ENCODE measurements around the gene AGER. TPM values are rescaled to one million over a fixed set of nuclear protein-coding genes. Genes with fewer than 3 reads are reported as not detected.

The AGER gene
- total and polyA plus RNA-seq, 9 of the 15 experiments (the other 6 are each of a cell fraction or from before 2014, with no cell fraction given), result 1.2 to 11.5 (median 4.1) TPM

DNA sequence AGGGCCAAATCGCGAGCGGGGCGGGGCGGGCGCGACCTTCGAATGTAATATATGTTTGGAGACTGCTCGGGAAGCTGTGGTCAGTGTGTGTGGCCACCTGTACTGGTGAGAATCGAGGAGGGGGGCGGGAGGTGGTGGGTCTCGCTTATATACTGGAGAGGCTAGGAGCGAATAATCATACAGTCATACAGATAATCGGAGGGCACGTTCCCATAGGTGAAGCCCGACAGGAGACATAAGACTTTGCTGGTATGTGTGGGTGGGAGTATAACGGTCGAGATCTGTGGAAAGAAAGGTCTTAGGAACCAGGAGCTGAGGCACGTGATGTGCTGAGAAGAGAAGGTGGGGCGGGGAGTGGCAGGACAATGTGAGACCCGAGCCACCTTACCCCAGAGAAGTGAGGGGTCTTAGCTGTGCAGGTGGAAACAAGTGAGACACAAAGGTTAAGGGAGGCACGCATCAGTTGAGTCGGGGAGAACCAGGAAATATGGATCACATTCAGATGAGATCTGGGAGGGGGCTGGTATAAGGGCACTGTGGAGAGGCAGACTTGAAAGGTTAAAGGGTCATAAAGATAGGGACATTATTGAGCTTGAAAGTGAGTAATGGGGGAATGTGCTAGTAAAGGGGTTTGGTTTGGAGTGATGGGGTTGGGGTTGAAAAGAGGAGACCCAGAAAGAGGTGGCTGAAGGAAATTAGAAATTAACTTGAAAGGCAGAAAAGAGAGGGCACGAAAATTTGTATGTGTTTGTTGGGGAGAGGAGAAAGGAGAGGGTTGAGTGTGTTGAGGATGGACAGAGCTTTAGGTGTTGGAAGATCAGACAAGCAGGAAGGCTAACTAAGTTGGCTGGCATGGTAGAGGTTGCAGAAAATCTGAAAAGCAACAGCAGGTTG lies 5.3 kb downstream of the AGER start (continued):
- TF ChIP-seq BRD9 (IDR thresholded peaks at IDR 0.05; ENCODE audit: low read depth, partially characterized antibody) (peak; percentile 61), TOE1 (IDR thresholded peaks at IDR 0.05; ENCODE audit: borderline replicate concordance) (peak; percentile 86), TOE1 (CRISPR knock-in tag; IDR thresholded peaks at IDR 0.05; ENCODE audit: borderline replicate concordance, low read depth) (no peak), E2F3 (CRISPR knock-in tag; IDR thresholded peaks at IDR 0.05) (0 out of 2 replicates have a peak, but pooled peaks have one; percentile 15), NR2F6 (CRISPR knock-in tag; IDR thresholded peaks at IDR 0.05) (0 out of 2 replicates have a peak, but pooled peaks have one; percentile 40), PRPF4 (IDR thresholded peaks at IDR 0.05; ENCODE audit: insufficient read depth, low read depth, low read length, poor library complexity, severe bottlenecking) (no peak), MEF2A (IDR thresholded peaks at IDR 0.05; ENCODE audit: control insufficient read depth, low read depth, low read length) (no peak), POLR2A (conservative IDR thresholded peaks at IDR 0.05) (peak; percentile 4), ZNF407 (IDR thresholded peaks at IDR 0.05; ENCODE audit: low read depth) (no peak), PHTF2 (CRISPR knock-in tag; IDR thresholded peaks at IDR 0.05) (0 out of 2 replicates have a peak, but pooled peaks have one; percentile 28)
- TF ChIP-seq, protein P1, sequence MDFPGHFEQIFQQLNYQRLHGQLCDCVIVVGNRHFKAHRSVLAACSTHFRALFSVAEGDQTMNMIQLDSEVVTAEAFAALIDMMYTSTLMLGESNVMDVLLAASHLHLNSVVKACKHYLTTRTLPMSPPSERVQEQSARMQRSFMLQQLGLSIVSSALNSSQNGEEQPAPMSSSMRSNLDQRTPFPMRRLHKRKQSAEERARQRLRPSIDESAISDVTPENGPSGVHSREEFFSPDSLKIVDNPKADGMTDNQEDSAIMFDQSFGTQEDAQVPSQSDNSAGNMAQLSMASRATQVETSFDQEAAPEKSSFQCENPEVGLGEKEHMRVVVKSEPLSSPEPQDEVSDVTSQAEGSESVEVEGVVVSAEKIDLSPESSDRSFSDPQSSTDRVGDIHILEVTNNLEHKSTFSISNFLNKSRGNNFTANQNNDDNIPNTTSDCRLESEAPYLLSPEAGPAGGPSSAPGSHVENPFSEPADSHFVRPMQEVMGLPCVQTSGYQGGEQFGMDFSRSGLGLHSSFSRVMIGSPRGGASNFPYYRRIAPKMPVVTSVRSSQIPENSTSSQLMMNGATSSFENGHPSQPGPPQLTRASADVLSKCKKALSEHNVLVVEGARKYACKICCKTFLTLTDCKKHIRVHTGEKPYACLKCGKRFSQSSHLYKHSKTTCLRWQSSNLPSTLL (IDR thresholded peaks at IDR 0.05), result 0 out of 2 replicates have a peak, but pooled peaks have one; percentile 24
- TF ChIP-seq, protein P2, sequence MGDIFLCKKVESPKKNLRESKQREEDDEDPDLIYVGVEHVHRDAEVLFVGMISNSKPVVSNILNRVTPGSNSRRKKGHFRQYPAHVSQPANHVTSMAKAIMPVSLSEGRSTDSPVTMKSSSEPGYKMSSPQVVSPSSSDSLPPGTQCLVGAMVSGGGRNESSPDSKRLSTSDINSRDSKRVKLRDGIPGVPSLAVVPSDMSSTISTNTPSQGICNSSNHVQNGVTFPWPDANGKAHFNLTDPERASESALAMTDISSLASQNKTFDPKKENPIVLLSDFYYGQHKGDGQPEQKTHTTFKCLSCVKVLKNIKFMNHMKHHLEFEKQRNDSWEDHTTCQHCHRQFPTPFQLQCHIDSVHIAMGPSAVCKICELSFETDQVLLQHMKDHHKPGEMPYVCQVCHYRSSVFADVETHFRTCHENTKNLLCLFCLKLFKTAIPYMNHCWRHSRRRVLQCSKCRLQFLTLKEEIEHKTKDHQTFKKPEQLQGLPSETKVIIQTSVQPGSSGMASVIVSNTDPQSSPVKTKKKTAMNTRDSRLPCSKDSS (IDR thresholded peaks at IDR 0.05; ENCODE audit: low read depth, partially characterized antibody), result no peak
- TF ChIP-seq, protein P3, sequence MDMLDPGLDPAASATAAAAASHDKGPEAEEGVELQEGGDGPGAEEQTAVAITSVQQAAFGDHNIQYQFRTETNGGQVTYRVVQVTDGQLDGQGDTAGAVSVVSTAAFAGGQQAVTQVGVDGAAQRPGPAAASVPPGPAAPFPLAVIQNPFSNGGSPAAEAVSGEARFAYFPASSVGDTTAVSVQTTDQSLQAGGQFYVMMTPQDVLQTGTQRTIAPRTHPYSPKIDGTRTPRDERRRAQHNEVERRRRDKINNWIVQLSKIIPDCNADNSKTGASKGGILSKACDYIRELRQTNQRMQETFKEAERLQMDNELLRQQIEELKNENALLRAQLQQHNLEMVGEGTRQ (CRISPR knock-in tag; IDR thresholded peaks at IDR 0.05), result peak; percentile 78
